OCI-LY3 (cell line): Measurements from ENCODE around the gene RERE.

Source experiments
- H2AFZ ChIP-seq: fragments of 200-600, 300-600 bp; shearing (Covaris generic); 2 replicates; pipeline ENCODE4 v1.6.0; 2014; ENCODE audit warnings: antibody characterized with exemption, low read depth, low read length
- H3K27ac ChIP-seq: fragments of 200-600, 300-600 bp; sonication (generic); 2 replicates; pipeline ENCODE4 v1.5.1; 2014; ENCODE audit warnings: mild to moderate bottlenecking, low read length, moderate library complexity, mixed read lengths
- H3K27me3 ChIP-seq: fragments of 200-600, 300-600 bp; sonication (generic); 2 replicates; pipeline ENCODE4 v1.6.1; 2014; ENCODE audit warnings: low read depth, low read length, mixed read lengths
- H3K36me3 ChIP-seq: fragments of 200-600, 300-600 bp; sonication (generic); replicated peaks from 2 replicates; pipeline ENCODE3; 2014; ENCODE audit warnings: low read depth, low read length, mixed read lengths
- H3K4me1 ChIP-seq: fragments of 300-600, 200-600 bp; sonication (generic); 2 replicates; pipeline ENCODE4 v1.6.1; 2014; ENCODE audit warnings: low read length, mixed read lengths
- H3K4me2 ChIP-seq: fragments of 200-600, 300-600 bp; sonication (generic); 2 replicates; pipeline ENCODE4 v1.6.1; 2014; ENCODE audit warnings: low read length, mixed read lengths
- H3K4me3 ChIP-seq: fragments of 300-600, 200-600 bp; sonication (generic); 2 replicates; pipeline ENCODE4 v1.5.1; 2014; ENCODE audit warnings: antibody characterized with exemption, mild to moderate bottlenecking, low read length, moderate library complexity
- H3K79me2 ChIP-seq: fragments of 300-600, 200-600 bp; shearing (Covaris generic); 2 replicates; pipeline ENCODE4 v1.6.1; 2014; ENCODE audit warnings: mild to moderate bottlenecking, low read length, mixed read lengths
- H3K9ac ChIP-seq: fragments of 300-600, 200-600 bp; shearing (Covaris generic); 2 replicates; pipeline ENCODE4 v1.6.0; 2014; ENCODE audit warnings: mild to moderate bottlenecking, low read length, moderate library complexity
- H3K9me3 ChIP-seq: fragments of 200-600, 300-600 bp; shearing (Covaris generic); 2 replicates; pipeline ENCODE4 v1.6.1; 2014; ENCODE audit warnings: low read length, mixed read lengths; ENCODE audit not compliant: insufficient read depth
- H4K20me1 ChIP-seq: fragments of 200-600, 300-600 bp; sonication (generic); 2 replicates; pipeline ENCODE4 v1.6.1; 2016; ENCODE audit warnings: low read length, mixed read lengths; ENCODE audit not compliant: insufficient read depth
- EZH2phosphoT487 ChIP-seq: fragments of 200-600 bp; shearing (Covaris generic); IDR thresholded peaks from 2 replicates; pipeline ENCODE4 v1.6.1; 2018; ENCODE audit warnings: antibody characterized with exemption, mixed run types, low read depth
- TF ChIP-seq, protein P1 (sequence below): fragments of 200-600, 300-600 bp; sonication (generic); IDR thresholded peaks from 2 replicates; pipeline ENCODE4 v1.5.1; 2014; ENCODE audit warnings: antibody characterized with exemption, low read length, low read depth

The RERE gene

DNA sequence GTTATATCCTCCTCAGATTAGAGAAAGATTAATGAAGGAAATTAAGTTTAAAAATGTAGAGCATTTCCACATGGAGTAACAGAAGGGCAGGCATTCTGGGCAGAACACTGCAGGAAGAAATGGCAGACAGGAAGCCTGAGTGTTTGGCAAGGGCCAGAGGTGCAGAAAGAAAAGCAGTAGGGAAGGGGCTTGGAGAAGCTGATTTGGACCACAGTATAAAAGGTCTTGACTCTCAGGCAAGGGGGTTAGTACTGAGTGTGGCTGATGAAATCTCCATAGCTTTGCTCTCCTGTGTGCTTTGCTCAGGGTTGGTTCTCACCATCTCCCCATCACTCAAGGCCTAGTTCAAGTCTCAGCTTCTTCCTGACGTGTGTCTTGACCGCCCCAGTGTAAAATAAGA, 419.4 kb downstream of the RERE start:
- peaks cover 20% of the 10 kb centered on the region for H3K36me3 ChIP-seq
- H3K9me3 ChIP-seq = no peaks in the 10 kb centered on the region
- peaks cover 18% of the 10 kb centered on the region for H3K79me2 ChIP-seq
- H3K27me3 ChIP-seq = no peaks in the 10 kb centered on the region
- H3K4me2 ChIP-seq = peak overlapping the region; percentile 76
- TF ChIP-seq EZH2phosphoT487 = no peak
- TF ChIP-seq, protein P1, sequence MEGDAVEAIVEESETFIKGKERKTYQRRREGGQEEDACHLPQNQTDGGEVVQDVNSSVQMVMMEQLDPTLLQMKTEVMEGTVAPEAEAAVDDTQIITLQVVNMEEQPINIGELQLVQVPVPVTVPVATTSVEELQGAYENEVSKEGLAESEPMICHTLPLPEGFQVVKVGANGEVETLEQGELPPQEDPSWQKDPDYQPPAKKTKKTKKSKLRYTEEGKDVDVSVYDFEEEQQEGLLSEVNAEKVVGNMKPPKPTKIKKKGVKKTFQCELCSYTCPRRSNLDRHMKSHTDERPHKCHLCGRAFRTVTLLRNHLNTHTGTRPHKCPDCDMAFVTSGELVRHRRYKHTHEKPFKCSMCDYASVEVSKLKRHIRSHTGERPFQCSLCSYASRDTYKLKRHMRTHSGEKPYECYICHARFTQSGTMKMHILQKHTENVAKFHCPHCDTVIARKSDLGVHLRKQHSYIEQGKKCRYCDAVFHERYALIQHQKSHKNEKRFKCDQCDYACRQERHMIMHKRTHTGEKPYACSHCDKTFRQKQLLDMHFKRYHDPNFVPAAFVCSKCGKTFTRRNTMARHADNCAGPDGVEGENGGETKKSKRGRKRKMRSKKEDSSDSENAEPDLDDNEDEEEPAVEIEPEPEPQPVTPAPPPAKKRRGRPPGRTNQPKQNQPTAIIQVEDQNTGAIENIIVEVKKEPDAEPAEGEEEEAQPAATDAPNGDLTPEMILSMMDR = no peak
- no peak overlapping the region for H2AFZ ChIP-seq
- H3K9ac ChIP-seq = peak overlapping the region; percentile 37; the same call in 1 of the 2 replicates
- peaks cover 43% of the 10 kb centered on the region for H3K4me1 ChIP-seq
- peak overlapping the region; percentile 86 for H3K27ac ChIP-seq
- peak overlapping the region; percentile 47; the same call in 1 of the 2 replicates for H3K4me3 ChIP-seq
- H4K20me1 ChIP-seq = peaks cover 7% of the 10 kb centered on the region; the same call in 1 of the 2 replicates

DNA sequence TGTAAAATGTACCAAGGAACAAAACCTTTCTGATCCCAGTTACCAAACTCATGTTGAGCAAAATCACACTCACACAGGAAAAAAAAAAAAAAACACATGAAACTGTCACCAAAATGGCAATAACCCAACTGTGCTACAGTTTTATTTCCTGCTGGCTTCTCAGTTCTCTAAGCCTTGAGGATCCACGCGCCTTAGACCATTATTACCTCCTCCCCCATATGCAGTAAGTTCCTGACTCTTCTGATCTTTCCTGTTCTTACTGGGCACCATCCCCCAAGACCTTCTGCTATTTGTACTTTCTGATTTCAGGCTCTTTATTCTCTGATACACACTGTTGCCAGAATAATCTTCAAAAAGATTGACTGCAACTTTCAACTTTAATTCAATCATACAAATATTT, 419.9 kb downstream of the RERE start:
- peak overlapping the region; percentile 47 for H3K4me3 ChIP-seq

DNA sequence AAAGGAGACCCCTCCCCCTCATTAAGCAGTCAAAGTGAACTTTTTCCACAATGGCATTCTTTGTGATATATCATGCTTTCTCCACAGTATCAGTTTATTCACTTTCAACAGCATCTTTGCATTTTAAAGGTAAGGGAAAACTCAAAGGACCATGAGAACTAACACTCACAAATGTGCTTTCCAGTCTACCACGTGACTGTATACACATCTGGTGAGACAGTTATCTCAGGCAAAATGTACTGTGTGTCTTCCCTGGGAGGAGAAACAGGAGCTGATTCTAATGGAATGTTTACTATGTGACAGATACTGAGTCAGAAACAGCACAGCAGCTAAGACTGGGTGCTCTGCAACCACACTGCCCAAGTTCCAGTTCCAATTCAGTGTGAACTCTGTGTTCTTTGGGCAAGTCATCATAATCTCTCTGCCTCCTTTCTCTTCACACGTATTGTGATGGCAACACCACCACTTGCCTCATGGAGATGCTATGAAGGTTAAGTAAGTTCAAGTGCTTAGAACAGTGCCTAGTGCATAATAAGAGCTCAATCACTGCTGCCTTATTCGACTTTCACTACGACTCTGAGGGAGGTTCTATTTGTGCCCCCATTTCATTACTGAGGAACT, 420.5 kb downstream of the RERE start:
- Histone ChIP-seq H3K79me2 (peaks cover 18% of the 10 kb centered on the region), H3K27me3 (no peaks in the 10 kb centered on the region), H3K9me3 (no peaks in the 10 kb centered on the region), H3K4me2 (peak overlapping the region; percentile 76), H3K36me3 (peaks cover 16% of the 10 kb centered on the region), H3K4me1 (peaks cover 43% of the 10 kb centered on the region), H2AFZ (no peak overlapping the region), H4K20me1 (peaks cover 7% of the 10 kb centered on the region; the same call in 1 of the 2 replicates), H3K9ac (peak overlapping the region; percentile 37; the same call in 1 of the 2 replicates), H3K4me3 (peak overlapping the region; percentile 47), H3K27ac (peak overlapping the region; percentile 86)
- TF ChIP-seq, protein P1 = no peak
- TF ChIP-seq EZH2phosphoT487 = no peak

More for the DNA sequence above, 419.9 kb downstream of the RERE start:
- Histone ChIP-seq H3K36me3 (peaks cover 21% of the 10 kb centered on the region), H3K9ac (peak overlapping the region; percentile 37; the same call in 1 of the 2 replicates), H4K20me1 (peaks cover 7% of the 10 kb centered on the region; the same call in 1 of the 2 replicates), H3K4me1 (peaks cover 43% of the 10 kb centered on the region), H3K79me2 (peaks cover 18% of the 10 kb centered on the region), H3K4me2 (peak overlapping the region; percentile 76), H3K27me3 (no peaks in the 10 kb centered on the region), H2AFZ (no peak overlapping the region), H3K27ac (peak overlapping the region; percentile 86), H3K9me3 (no peaks in the 10 kb centered on the region)
- no peak for TF ChIP-seq EZH2phosphoT487
- TF ChIP-seq, protein P1 = no peak

DNA sequence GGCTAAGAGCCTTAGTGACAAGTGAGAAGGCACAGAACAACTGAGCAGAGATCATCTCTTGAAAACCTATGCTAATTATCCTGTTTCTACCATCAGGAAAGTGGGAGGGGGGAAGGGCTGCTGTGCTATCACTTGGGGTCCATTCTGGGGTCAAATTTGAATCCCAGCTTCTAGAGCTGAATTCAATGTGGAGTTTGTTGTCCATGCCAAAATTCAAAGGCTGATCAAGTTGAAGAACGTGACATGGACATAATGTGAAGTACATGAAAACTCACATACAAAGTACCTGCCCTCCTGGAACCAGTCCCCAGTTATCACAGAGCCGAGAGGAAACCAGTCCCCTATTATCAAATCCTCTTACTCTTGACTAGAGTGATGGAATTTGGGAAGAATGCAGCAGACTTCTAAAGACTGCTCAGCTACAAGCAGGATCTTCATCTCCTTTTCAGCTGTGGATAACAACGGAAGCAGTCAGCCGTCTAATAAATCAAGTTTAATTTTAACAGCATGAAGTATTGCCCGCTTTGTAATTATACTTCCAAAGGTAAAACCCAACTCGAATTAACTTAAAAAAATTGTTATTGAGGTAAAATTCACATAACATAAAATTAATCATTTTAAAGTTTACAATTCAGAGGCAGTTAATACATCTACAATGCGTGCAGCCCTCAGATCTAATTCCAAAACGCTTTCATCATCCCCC, 421.2 kb downstream of the RERE start:
- Histone ChIP-seq H3K27ac (peak overlapping the region; percentile 86), H4K20me1 (peaks cover 7% of the 10 kb centered on the region; the same call in 1 of the 2 replicates), H3K36me3 (peaks cover 16% of the 10 kb centered on the region), H3K4me2 (peak overlapping the region; percentile 76), H3K4me3 (peak overlapping the region; percentile 55), H3K79me2 (peaks cover 19% of the 10 kb centered on the region), H3K4me1 (peaks cover 45% of the 10 kb centered on the region), H3K9ac (peak overlapping the region; percentile 37), H3K9me3 (no peaks in the 10 kb centered on the region), H2AFZ (no peak overlapping the region), H3K27me3 (no peaks in the 10 kb centered on the region)
- TF ChIP-seq, protein P1 = no peak
- TF ChIP-seq EZH2phosphoT487 = no peak
